HG02981 (cell line): ENCODE measurements around the gene RPUSD3.
"Not testable (repeated sequence)": the region's sequence is repeated elsewhere in the genome, so short reads cannot be mapped to it uniquely, and the experiment has no call there.

ENCODE experiments used
- ATAC-seq: cut with Tn5 transposase; IDR thresholded peaks from one replicate; pipeline ENCODE4 v1.9.1; 2021; ENCODE audit warnings: mild to moderate bottlenecking, moderate library complexity; ENCODE audit not compliant: unreplicated experiment

RPUSD3 gene

DNA sequence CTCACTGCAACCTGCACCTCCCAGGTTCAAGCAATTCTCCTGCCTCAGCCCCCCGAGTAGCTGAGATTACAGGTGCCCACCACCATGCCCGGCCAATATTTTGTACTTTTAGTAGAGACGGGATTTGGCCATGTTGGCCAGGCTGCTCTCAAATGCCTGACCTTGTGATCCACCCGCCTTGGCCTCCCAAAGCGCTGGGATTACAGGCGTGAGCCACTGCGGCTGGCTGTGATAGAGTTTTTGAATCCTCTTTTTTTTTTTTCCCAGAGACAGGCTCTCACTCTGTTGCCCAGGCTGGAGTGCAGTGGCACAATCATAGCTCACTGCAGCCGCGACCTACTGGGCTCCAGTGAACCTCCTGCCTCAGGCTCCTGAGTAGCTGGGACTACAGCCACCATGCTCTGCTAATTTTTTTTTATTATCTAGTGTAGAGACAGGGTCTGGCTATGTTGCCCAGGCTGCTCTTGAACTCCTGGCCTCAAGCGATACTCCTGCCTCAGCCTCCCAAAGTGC is 21.4 kb upstream of the RPUSD3 start:
- ATAC-seq = not testable (repeated sequence)

DNA sequence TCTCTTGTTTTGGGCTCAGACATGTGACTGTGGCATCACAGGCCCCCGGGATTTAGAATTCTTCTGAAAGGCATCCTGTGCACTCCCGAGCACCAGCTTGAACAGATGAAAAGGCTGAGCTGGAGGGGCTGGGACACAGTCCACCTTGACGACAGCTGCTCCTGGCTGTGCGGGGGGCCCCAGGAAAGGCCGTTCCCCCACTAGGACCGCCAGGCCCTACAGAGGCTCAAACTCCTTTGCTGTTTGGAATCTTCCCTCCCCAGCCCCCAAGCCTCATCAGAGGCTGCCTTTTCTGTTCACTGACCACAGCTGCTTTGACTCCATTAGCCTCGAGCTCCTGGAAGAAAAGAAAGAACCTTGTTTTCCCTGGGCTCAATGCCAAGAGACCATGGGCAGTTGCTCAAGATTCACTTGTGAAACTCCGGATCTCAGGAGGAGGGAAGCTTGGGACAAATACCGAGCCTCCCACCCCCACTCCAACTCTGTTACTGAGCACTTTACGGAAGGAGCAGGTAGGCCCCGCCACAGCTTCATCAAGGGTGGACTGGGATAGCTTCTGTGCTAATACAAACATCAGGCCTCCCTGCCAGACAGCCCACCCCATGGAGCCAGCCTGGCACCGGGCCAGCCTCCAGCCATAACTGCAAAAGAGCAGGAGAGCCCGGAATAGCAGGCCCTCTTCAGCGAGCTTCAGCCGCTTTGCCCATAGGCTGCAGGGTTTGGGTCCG is 20.6 kb upstream of the RPUSD3 start:
- ATAC-seq = no peak

DNA sequence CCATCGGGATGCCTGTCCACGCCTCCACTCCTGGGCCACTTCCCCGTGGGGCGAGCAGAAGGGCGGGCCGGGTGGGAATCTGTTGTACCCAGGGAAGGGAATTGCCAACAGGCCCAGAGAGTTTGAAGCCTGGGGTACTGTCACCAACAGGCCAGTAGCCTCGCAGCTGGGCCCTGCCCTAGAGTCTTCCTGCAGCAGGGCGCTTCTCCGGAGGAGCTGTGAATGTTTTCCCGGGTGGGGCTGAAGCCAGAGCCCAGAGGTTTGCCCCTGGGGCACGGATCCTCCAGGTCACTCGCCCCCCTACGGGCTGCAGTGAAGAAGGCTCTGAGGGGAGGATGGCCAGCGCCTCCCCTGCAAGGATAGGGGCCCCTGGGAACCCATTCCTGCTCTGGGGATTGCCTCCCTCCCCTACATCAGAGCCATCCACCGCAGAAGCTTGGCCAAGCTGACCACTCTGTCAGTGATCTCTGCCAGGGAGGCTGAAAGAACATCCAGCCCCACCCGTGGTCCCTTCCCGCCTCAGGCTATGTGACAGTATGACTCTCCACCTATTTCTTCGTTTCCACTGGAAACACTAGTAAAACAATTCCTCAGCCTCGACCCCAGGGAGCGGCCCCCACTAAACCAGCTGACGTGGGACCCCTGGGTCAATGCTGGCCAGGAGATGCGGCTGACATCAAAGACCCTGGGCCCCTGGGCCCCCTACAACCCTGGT is 19.4 kb upstream of the RPUSD3 start:
- no peak for ATAC-seq

DNA sequence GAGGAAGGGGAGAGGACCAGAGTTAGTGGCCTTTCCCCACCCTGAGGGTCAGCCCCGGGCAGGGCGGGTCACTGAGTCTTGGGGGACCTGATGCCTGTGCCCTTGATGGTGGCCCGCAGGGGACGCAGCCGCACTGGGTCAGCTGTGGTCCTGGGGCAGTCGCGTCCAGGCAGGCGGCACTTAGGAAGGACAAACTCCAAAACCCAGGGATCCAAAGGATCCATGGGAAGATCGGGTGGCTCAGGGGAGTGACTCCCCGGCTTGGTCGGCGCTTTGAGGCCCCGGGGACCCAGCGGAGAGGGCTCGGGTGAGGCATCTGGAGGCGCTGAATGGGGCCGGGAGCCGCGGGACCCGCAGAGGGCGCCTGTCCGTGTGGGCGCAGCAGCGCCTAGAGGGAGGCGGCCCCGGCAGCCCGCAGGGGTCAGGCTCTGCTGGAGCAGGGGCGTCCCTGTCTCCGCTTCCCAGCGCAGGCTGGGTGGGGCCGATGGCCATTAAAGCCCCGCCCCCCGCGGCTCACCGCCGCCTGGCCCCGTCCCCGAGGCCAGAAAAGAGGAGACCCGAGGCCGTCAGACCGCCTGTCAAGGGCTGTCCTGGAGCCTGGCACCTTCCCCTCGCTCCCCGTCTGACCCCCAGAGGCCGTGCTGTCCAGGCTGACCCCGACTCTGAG is 18.7 kb upstream of the RPUSD3 start:
- peak; percentile 64 for ATAC-seq

DNA sequence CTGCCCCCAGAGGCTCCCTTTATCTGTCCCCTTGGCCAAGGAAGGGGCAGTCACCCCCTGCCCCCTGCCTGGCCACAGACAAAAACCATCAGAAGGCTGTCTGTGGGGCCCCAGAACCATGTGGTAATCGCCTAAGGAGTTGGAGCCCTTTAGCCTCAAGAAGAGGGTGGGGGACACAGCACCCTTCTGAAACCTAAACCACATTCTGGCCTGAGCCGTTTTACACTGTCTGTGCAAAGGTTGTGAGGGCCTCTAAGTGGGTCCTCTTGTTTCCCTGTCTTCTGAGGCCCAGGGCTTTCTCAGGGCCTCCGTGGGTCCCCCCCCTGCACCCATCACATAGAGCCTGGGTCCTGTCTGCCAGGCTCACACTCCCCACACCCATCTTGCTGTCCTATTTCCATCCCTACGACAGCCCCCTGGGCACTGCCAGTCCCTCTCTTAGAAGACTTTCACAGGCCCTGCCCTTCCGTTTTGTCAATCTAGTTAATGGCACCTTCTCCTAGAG is 17.9 kb upstream of the RPUSD3 start:
- no peak for ATAC-seq

DNA sequence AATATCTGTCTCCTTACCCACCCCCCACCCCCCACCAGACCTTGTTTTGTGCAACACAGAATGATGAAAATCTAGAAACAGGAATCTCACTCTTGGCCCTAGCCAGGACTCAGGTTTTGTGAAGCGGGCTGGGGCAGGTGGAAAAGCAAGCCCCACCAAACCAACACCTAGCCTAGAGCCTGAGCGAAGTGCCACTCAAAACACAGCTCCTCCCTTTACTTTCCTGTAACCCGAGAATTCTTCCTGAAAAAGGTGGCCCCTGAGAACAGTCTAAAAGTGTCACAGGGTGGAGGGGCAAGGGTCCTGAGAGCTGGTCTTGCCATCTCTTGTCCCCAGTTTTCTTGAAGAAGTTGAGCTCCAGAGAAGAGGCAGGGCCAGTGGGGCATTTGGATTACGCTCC is 17.4 kb upstream of the RPUSD3 start:
- no peak for ATAC-seq

DNA sequence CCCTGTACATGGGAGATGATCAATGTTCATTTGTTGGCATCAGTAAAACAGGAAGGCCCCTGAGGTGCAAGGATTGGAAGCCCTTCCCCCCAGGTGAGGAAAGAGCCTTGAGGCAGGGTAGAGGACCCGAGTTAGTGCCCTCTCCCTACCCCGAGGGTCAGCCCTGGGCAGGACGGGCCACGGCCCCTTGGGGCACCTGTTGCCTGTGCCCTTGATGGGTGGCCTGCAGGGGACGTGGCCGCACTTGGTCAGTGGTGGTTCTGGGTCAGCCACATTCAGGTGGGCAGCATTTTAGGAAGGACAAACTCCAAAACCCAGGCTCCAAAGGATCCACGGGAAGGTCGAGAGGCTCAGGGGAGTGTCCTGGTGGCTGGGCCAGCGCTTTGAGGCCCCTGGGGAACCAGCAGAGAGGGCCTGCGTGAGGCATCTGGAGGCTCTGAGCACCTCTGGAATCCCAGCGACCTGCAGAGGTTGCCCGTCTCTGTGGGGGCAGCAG is 15.8 kb upstream of the RPUSD3 start:
- no peak for ATAC-seq

DNA sequence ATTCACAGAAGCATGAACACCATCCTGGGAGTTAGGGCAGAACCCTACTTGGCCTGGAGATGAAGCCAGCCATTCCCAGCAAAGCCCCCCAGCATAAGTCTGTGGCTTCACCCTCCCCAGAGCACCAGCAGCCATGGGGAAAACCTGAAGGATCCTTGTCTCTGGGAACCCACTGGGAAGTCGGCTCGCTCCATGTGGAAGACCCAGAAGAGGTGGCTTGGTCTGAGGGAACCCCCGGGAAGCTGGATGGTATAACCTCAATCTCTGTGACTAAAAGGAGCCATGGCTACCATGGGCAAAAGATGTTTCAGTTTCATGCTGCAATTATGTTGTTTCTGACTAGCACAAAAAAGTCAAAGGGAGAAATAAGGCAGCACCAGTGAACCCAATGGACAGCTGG is 11.8 kb upstream of the RPUSD3 start:
- no peak for ATAC-seq

DNA sequence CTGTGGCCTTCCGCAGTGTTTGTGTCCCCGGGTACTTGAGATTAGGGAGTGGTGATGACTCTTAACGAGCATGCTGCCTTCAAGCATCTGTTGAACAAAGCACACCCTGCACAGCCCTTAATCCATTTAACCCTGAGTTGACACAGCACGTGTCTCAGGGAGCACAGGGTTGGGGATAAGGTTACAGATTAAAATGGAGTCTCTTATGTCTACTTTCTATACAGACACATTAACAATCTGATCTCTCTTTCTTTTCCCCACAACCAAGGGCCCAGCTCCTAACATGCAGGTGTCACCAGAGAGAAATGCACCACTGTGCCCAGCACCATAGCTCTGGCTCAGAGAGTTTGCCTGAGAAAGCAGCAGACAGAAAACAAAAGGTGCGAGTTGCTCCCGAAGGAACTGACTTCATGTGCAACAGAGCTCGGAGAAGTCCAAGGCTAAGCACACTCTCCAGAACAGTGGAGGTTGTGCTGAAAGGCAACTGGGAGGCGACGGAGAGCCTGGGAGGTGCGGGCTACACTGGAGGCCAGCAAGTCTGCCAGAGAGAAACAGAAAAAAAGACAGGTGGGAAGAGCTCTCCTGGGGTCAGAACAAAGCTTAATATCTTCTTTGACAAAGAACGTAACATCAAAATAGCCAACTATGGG is 10.6 kb upstream of the RPUSD3 start:
- not testable (repeated sequence) for ATAC-seq

DNA sequence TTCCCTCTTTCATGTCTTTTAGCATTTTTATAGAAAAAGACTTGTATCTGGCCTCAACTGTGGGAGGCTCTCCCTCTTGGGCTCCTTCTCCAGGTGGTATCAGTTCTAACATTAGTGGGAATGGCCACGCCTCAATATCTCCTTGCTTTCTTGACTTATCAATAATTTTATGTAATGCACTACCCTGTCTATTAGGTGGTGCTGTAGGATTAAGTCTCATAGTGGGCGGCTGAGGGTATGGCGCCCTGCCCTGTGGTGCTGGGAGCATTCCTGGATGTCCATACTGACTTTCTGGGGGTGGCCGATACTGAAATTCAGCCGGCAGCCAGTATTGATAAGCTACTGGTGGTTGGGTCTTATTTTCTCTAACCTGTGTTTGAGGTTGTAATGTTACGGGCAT is 8.7 kb upstream of the RPUSD3 start:
- ATAC-seq = no peak

DNA sequence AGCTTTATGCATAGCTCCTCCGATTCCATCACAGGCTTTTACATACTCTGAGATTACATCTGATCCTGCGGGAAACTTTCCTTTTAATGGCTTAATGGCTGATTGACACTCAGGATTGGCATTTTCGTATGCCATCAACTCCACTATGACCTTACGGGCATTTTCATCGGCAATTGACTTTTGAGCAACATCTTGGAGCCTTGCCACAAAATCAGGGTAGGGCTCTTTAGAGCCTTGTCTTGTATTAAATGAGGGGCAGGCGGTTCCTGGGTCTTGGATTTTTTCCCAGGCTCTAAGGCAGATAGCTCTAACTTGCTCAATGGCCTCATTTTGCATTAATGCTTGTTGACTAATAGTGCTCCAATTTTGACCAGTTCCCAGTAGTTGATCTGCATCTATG is 8.1 kb upstream of the RPUSD3 start:
- ATAC-seq = not testable (repeated sequence)

DNA sequence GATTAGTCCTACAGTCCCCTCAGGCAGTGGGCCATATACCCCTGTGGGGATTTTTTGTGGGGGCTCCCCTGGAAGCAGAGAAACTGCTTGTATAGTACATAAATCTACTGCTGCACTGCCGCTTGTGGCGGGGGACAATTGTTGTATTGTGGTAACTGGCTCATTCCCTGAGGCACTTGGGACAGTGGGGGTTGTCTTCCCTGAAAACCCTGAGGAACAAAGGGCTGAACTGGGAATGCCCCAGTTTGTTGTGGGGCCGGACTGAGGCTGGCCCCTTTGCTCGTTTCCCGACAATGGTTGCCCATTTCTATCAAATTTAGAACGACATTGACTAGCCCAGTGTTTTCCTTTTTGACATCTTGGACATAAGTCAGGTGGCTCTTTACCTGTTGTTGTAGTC is 7.6 kb upstream of the RPUSD3 start:
- not testable (repeated sequence) for ATAC-seq

DNA sequence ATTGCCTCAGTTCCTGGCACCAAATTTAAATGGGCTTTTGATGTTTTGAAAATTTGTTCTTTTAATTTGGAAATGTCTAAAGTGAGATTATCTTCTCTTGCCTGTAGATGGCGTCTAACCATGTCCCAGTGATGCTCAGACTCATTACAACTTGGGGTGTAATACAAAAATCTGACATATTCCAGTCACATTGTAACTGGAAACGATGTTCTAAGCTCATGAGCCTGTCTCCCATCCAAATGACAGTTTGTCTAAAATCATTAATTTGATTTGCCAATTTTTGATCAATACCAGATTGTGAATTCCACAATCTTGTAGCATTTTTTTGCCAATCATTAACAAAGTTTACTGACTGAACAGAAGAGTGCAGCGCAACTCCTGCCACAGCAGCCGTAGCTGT is 5.1 kb upstream of the RPUSD3 start:
- not testable (repeated sequence) for ATAC-seq

DNA sequence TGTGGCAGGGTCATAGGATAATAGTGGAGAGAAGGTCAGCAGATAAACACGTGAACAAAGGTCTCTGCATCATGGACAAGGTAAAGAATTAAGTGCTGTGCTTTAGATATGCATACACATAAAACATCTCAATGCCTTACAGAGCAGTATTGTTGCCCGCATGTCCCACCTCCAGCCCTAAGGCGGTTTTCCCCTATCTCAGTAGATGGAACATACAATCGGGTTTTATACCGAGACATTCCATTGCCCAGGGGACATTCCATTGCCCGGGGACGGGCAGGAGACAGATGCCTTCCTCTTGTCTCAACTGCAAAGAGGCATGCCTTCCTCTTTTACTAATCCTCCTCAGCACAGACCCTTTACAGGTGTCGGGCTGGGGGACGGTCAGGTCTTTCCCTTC is 4.1 kb upstream of the RPUSD3 start:
- not testable (repeated sequence) for ATAC-seq

DNA sequence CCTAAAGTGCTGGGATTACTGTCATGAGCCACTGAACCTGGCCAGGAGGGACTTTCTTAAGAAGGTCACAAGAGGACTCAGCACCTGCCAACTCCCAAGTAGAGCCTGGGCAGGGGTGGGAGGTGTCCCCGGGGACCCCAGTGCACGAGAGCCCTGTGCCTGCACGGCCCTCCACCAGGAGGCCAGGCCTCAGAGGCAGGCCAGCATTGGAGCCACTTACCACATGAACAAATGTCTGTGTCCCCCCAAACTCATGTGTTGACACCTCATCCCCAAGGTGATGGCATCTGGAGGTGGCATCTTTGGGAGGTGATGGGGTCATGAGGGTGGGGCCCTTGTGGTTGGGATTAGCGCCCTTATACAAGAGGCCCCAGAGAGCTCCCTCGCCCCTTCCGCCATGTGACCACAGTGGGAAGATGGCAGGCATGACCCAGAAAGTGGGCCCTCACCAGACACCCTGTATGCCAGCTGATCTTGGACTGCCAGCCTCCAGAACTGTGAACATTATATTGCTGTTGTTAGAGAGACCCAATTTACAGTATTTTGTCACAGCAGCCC is 3.2 kb upstream of the RPUSD3 start:
- ATAC-seq = no peak

DNA sequence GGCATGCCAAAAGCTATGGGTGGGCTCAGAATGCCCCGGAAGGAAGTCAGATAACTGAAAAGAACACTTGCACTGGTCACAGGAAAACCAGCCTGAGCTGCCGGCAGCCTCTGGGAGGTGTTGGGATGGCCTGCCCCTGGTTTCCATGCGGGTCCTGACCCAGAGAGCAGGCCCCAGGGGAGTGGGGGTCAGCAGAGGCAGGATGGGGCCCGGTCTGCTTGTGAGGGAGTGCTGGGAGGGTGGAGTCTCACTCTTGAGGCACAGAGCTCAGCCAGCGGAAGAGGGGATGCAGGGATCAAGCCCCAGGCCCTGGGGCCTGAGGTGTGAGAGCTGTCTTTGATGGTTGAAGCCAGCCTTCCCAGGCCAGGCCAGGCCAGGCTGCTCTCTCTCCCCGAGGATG is 2.4 kb upstream of the RPUSD3 start:
- ATAC-seq = no peak

DNA sequence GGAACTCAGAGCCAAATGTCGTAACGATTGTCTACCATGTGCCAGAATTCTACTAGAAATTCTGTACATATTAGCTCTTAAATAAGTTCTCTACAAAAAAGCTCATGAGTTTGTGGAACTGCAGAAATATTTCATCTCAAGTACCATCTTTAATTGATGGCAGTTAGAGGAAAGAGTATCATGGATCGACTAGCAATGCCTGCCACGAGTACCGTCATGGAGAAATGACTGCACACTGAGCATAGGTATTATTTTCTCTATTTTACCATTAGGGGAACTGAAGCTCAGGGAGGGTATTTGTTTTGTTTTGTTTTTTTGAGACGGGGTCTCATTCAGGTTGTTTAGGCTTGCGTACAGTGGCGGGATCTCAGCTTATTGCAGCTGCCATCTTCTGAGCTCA is 2.8 kb downstream of the RPUSD3 start:
- ATAC-seq = no peak

DNA sequence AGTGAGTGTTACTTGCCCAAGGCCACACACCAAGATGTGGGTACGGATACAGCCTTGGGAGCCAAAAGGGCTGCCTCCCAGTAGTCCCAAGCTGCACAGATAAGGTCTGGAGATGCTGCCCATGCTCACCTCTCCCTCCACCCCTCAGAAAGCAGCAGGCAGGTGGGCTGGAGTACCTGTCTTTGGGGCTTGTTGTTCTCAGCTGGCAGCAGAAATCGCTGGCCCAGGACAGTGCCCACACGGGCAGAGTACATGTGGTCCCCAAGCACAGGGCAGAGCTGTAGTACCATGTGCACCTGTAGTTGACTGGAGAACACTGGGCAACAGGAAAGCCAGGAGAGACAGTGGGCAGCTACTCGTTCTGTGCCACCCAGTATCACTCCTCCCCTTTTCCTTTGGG is 5.0 kb downstream of the RPUSD3 start:
- no peak for ATAC-seq

DNA sequence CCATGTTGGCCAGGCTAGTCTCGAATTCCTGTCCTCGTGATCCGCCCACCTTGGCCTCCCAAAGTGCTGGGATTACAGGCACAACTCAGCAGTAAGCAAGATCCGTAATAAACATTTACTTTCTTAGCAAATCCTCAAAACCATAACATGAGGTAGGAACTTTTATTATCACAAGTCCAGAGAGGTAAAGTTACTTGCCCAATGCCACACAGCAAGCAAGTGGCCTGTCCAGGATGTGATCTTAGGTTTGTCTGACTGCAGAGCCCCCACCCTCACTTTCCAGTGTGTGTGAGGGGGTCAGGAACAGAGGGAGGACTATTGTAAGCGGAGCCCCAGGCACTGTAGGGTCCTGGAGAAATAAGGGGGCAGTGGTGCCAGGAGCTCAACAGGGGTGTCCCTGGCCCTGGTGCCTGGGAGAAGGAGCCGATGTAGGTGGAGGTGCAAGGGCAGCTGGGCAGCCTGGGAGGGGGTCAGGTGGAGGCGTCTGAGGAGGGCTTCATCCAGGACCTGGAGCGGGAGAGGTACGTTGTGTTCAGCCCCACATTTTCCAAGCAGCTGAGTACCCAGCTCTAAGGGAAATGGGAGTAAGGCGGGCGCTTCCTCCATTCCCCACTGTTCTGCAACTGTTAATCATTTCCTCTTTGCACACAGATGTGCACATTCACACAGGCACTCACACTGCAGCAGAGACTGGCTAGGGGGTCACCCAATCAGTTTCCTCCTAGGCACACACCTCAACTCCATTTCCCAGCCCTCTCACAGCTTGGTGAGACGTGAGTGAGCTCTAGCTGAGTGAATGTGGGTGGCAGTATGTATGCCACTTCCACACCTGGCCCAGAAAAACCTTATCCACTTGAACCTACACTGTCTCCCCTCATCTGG is 5.9 kb downstream of the RPUSD3 start:
- no peak for ATAC-seq
